Psoas muscle (tissue), 8 donors: Measurements from ENCODE around the gene CD6. TPM values are rescaled to one million over a fixed set of nuclear protein-coding genes. Genes with fewer than 3 reads are reported as not detected.

Experiments used
- ATAC-seq, 4 donors: fragments of 200-7000 bp; cut with Tn5 transposase; one replicate each; pipeline ENCODE4 v1.9.1; 2020; ENCODE audit warnings: moderate library complexity in 3 of 4, mild to moderate bottlenecking in 2 of 4
- DNase-seq, 2 donors: peaks; one replicate each; pipeline ENCODE4 v3.0.0-alpha.2; 2020
- H3K27ac ChIP-seq: fragments of 200-600 bp; one replicate; pipeline ENCODE4 v1.8.0; 2022
- H3K27me3 ChIP-seq, 3 donors: fragments of 200-600 bp in 1 of 3; one replicate each; pipeline versions ENCODE4 v1.6.1 to v1.8.0; 2013 to 2022; ENCODE audit warnings: low read length in 2 of 3, mild to moderate bottlenecking in 2 of 3, moderate library complexity in 1 of 3; ENCODE audit not compliant: insufficient read depth in 3 of 3
- H3K36me3 ChIP-seq, 2 donors: fragments of 200-600 bp in 1 of 2; one replicate each; pipeline versions ENCODE4 v1.6.1 to v1.8.0; 2013 to 2022; ENCODE audit warnings: low read depth in 1 of 2, mild to moderate bottlenecking in 1 of 2, moderate library complexity in 1 of 2; ENCODE audit not compliant: insufficient read depth in 1 of 2
- H3K4me1 ChIP-seq: fragments of 200-600 bp; one replicate; pipeline ENCODE4 v1.8.0; 2022
- H3K4me3 ChIP-seq: fragments of 200-600 bp; one replicate; pipeline ENCODE4 v1.8.0; 2022; ENCODE audit warnings: mild to moderate bottlenecking
- H3K9me3 ChIP-seq: fragments of 200-600 bp; one replicate; pipeline ENCODE4 v1.8.0; 2022
- CTCF ChIP-seq: fragments of 200-600 bp; IDR thresholded peaks from one replicate; pipeline ENCODE4 v1.8.0; 2022; ENCODE audit warnings: antibody characterized with exemption
- WGBS, 3 donors: extraction: QIAGEN DNeasy Blood & Tissue Kit; methylation state at CpG; one replicate each; pipeline versions ENCODE4 v1.1.6 to v1.1.7; 2013; 5-methylcytosine and 5-hydroxymethylcytosine counted together
- intact Hi-C, 2 donors: fragments of 100-400 bp; cut with DNase I; formaldehyde crosslinking; loops; one replicate each; pipeline versions ENCODE4 v1.11.0 to v1.14.2; 2022
- polyA plus RNA-seq, 3 donors: library from polyadenylated mRNA; stranded (reverse); fragments of 200-250 nt; gene quantifications; one replicate each; pipeline ENCODE4 v1.2.3, GENCODE V29; 2013
- total RNA-seq, 4 donors: library from RNA; stranded (reverse); fragmentation: NEBNext Ultra II Directional in 2 of 4; extraction: Animal tissue kit (Norgen Biotek cat#: 25700) in 2 of 4; gene quantifications; one replicate each; pipeline versions ENCODE4 v1.2.1 to v1.2.4, GENCODE V29; 2021 to 2023
- donor health status: healthy with polysubstance abuse.
- donor health status: DM: no; HTN: no; CAD: no; lungs with moderate emphysema.
- donor health status: Bipolar disorder and iron deficiency.
- donor health status: healthy.
- donor health status: DM: yes; HTN: yes; CAD: no.
- donor health status: DM: no; HTN: no; CAD: no.
- donor health status: DM: no; HTN: no; CAD: no.
- donor health status: DM: yes; HTN: yes; CAD: no.

CD6 gene
- total and polyA plus RNA-seq, 7 donors: 0.05 to 0.74 (median 0.43) TPM

DNA sequence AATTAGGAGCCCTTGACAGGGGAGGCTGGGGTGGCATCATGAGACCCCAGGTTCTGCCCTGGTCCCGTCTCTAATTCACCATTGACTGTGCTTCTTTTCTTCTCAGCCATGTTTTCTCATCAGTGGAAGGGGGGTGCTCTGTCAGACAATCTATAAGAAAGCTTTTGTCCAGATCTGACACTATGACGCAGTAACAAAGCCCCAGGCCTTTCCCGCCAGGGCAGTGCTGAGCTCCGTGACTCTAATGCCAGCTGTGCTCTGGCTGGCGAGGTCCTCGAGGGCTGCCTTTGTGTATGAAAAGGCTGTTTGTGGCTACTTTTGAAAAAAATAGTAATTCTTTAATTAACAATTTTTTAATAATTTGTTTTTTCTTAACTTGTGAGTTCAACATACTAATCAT, 3.2 kb downstream of the CD6 start:
- ATAC-seq (no peak), DNase-seq (no peak)
- intact Hi-C loops: no loop called here
- Histone ChIP-seq H3K9me3 (no peaks in the 10 kb centered on the region), H3K36me3 (no peaks in the 10 kb centered on the region), H3K27ac (no peak overlapping the region), H3K4me1 (no peaks in the 10 kb centered on the region), H3K27me3 (no peaks in the 10 kb centered on the region), H3K4me3 (no peak overlapping the region)
- WGBS, 3 donors: 74 to 82% (median 82%) methylated on average over 6 of the region's 6 CpGs
- TF ChIP-seq CTCF: no peak

GRCh38 chr11:60977224-60977623, 5.7 kb downstream of the CD6 start:
- Histone ChIP-seq H3K27me3 (no peaks in the 10 kb centered on the region), H3K4me3 (no peak overlapping the region), H3K27ac (no peak overlapping the region), H3K4me1 (no peaks in the 10 kb centered on the region), H3K36me3 (no peaks in the 10 kb centered on the region), H3K9me3 (no peaks in the 10 kb centered on the region)
- ATAC-seq (no peak), DNase-seq (no peak)
- TF ChIP-seq CTCF: no peak
- WGBS, 3 donors: 72 to 79% (median 74%) methylated on average over 4 of the region's 4 CpGs
- intact Hi-C loops: no loop called here

DNA sequence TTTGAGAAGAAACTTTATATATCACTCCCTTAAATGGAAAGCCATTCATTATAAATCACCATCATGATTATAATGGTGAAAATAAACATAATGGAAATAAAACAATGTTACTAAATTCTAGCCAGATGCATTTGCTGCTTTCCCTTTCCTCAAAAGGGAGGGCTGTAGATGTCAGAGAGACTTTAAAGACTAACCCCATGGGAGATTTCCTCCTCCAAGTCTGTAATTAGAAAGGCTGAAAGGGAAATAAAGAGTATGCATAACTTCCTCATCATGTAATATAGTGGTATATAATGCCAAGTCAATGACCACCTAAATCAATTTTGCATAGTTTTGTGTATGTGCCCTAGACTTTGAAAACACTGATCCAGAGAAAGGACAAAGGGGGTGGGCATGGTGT, 6.4 kb downstream of the CD6 start:
- Histone ChIP-seq H3K27me3 (no peaks in the 10 kb centered on the region), H3K4me1 (no peaks in the 10 kb centered on the region), H3K9me3 (no peaks in the 10 kb centered on the region), H3K27ac (no peak overlapping the region), H3K36me3 (no peaks in the 10 kb centered on the region), H3K4me3 (no peak overlapping the region)
- ATAC-seq (no peak), DNase-seq (no peak)
- no peak for TF ChIP-seq CTCF
- intact Hi-C loops: no loop called here

DNA sequence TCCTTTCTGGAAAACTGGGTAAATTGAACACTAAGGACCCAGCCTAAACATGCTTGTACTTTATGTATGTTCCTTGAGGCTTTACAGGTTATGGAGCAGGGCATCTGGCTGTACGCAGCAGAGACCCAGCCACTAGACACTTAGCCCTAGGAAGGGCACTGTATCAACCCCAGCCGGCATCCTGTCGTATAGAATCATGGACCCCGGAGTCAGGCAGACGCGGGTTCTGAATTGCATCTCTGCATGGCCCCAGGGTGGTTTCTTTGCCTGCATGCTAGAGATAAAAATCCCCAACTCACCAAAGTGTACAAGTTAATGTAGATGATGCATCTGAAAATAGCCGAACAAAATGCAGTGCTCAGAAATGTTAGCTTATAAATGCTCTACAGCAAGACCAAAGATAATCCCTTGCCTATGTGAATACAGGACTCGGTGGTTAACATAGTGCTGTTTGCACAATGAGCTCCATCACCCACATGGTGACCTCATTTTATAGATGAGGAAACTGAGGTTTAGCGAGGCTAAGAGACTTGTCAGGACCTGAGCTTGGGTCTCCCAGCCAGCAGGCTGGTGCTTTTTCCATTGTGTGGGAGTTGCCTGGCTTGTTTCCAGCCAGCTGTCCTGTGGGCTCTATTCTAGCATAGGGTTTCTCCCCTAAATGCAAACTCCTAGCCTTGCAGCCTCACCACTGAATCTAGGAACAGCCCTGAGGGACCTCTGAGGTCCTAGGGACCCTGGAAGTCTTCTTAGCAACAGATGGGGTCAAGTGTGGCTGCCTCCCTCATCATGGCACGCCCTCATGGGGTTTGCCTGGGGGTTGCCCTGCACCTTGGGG, 7.3 kb downstream of the CD6 start:
- no peaks in the 10 kb centered on the region for H3K4me1 ChIP-seq
- no peaks in the 10 kb centered on the region for H3K36me3 ChIP-seq
- no peak overlapping the region for H3K27ac ChIP-seq
- H3K9me3 ChIP-seq: no peaks in the 10 kb centered on the region
- no peak overlapping the region for H3K4me3 ChIP-seq
- no peak for ATAC-seq
- no peak for DNase-seq
- TF ChIP-seq CTCF: no peak
- WGBS, 3 donors: 78 to 80% (median 79%) methylated on average over 10 of the region's 10 CpGs
- H3K27me3 ChIP-seq: no peaks in the 10 kb centered on the region
- intact Hi-C loops: no loop called here

- no peak for DNase-seq
- intact Hi-C loops: no loop called here
- Histone ChIP-seq H3K36me3 (no peaks in the 10 kb centered on the region), H3K9me3 (no peaks in the 10 kb centered on the region), H3K4me3 (no peak overlapping the region), H3K27me3 (no peaks in the 10 kb centered on the region), H3K4me1 (no peaks in the 10 kb centered on the region), H3K27ac (no peak overlapping the region)
- 77 to 83% (median 80%) methylated on average over 12 of the region's 12 CpGs for WGBS, 3 donors
- no peak for ATAC-seq
- TF ChIP-seq CTCF: no peak
These were observed 10.0 kb downstream of the CD6 start for GRCh38 chr11:60981515-60981914.
